ENCODE results near the gene CFAP77. TPM values are rescaled to one million over a fixed set of nuclear protein-coding genes. Genes with fewer than 3 reads are reported as not detected.

The CFAP77 gene
- total RNA-seq, 4 donors from 2014 or later, result 0.44 TPM; not detected in 3

GRCh38 chr9:132458432-132458831 lies 48.4 kb downstream of the CFAP77 start:
- H3K9me3 ChIP-seq, result no peaks in the 10 kb centered on the region
- TF ChIP-seq POLR2A (IDR thresholded peaks at IDR 0.05) (no peak), CTCF (IDR thresholded peaks at IDR 0.05) (no peak)
- no peak overlapping the region for H3K27ac ChIP-seq
- no peaks in the 10 kb centered on the region for H3K4me1 ChIP-seq
- H3K4me3 ChIP-seq (replicated peaks in 1 of 3), result no peak overlapping the region
- DNase-seq, result no peak
- intact Hi-C loops (cut with DNase I), result no loop called here
- H3K27me3 ChIP-seq, result no peaks in the 10 kb centered on the region
- H3K36me3 ChIP-seq, result no peaks in the 10 kb centered on the region
- 89 to 91% methylated on average over 8 of the region's 8 CpGs for WGBS, 2 donors

GRCh38 chr9:132459661-132460060 lies 49.6 kb downstream of the CFAP77 start:
- Histone ChIP-seq H3K9me3 (no peaks in the 10 kb centered on the region), H3K27me3 (no peaks in the 10 kb centered on the region), H3K4me3 (replicated peaks in 1 of 3) (no peak overlapping the region), H3K36me3 (no peaks in the 10 kb centered on the region), H3K27ac (no peak overlapping the region), H3K4me1 (no peaks in the 10 kb centered on the region)
- WGBS, 2 donors, result 95 to 98% methylated on average over 7 of the region's 7 CpGs
- DNase-seq, result no peak
- intact Hi-C loops (cut with DNase I), result no loop called here
- TF ChIP-seq CTCF (IDR thresholded peaks at IDR 0.05) (no peak), POLR2A (IDR thresholded peaks at IDR 0.05) (no peak)

GRCh38 chr9:132460240-132460639 lies 50.2 kb downstream of the CFAP77 start:
- 84 to 96% methylated on average over 2 of the region's 2 CpGs for WGBS, 2 donors
- Histone ChIP-seq H3K27me3 (no peaks in the 10 kb centered on the region), H3K4me3 (replicated peaks in 1 of 3) (no peak overlapping the region), H3K27ac (no peak overlapping the region), H3K9me3 (no peaks in the 10 kb centered on the region), H3K36me3 (no peaks in the 10 kb centered on the region), H3K4me1 (no peaks in the 10 kb centered on the region)
- no peak for TF ChIP-seq POLR2A (IDR thresholded peaks at IDR 0.05)
- TF ChIP-seq CTCF (IDR thresholded peaks at IDR 0.05), result no peak
- intact Hi-C loops (cut with DNase I), result no loop called here
- no peak for DNase-seq

- H3K27me3 ChIP-seq, result no peaks in the 10 kb centered on the region
- DNase-seq, result no peak
- no peaks in the 10 kb centered on the region for H3K36me3 ChIP-seq
- intact Hi-C loops (cut with DNase I), result no loop called here
- TF ChIP-seq POLR2A (IDR thresholded peaks at IDR 0.05) (no peak), CTCF (IDR thresholded peaks at IDR 0.05) (no peak)
- H3K4me3 ChIP-seq (replicated peaks in 1 of 3), result no peak overlapping the region
- H3K9me3 ChIP-seq, result no peaks in the 10 kb centered on the region
- H3K4me1 ChIP-seq, result no peaks in the 10 kb centered on the region
- no peak overlapping the region for H3K27ac ChIP-seq
- WGBS, 2 donors, result 51 to 63% methylated on average over 20 of the region's 20 CpGs
Measured at GRCh38 chr9:132461281-132461896, 51.4 kb downstream of the CFAP77 start.

- H3K4me1 ChIP-seq, result no peaks in the 10 kb centered on the region
- H3K9me3 ChIP-seq, result no peaks in the 10 kb centered on the region
- no peak for TF ChIP-seq POLR2A (IDR thresholded peaks at IDR 0.05)
- TF ChIP-seq CTCF (IDR thresholded peaks at IDR 0.05), result no peak
- H3K36me3 ChIP-seq, result no peaks in the 10 kb centered on the region
- 61 to 63% methylated on average over 11 of the region's 11 CpGs for WGBS, 2 donors
- DNase-seq, result no peak
- H3K4me3 ChIP-seq (replicated peaks in 1 of 3), result no peak overlapping the region
- H3K27ac ChIP-seq, result no peak overlapping the region
- no peaks in the 10 kb centered on the region for H3K27me3 ChIP-seq
- intact Hi-C loops (cut with DNase I), result no loop called here
Measured at GRCh38 chr9:132461971-132462370, 52.0 kb downstream of the CFAP77 start.
